Glutamatergic neuron (in vitro differentiated cells): Measurements from ENCODE around the gene THEM5. TPM values are rescaled to one million over a fixed set of nuclear protein-coding genes. Genes with fewer than 3 reads are reported as not detected.

ENCODE experiments used
- DNase-seq: peaks from one replicate; pipeline ENCODE4 v3.0.0; 2022
- H3K27ac Mint-ChIP-seq: one replicate; pipeline ENCODE4 v1.8.0; 2020; ENCODE audit warnings: mild to moderate bottlenecking, mixed read lengths, inconsistent platforms; ENCODE audit not compliant: unreplicated experiment
- H3K27me3 Mint-ChIP-seq: one replicate; pipeline ENCODE4 v1.8.0; 2020; ENCODE audit warnings: mild to moderate bottlenecking, moderate library complexity, mixed read lengths, inconsistent platforms; ENCODE audit not compliant: unreplicated experiment
- H3K36me3 Mint-ChIP-seq: one replicate; pipeline ENCODE4 v1.8.0; 2020; ENCODE audit warnings: mild to moderate bottlenecking, mixed read lengths, inconsistent platforms; ENCODE audit not compliant: unreplicated experiment
- H3K4me1 Mint-ChIP-seq: one replicate; pipeline ENCODE4 v1.8.0; 2020; ENCODE audit warnings: mild to moderate bottlenecking, low read depth, mixed read lengths, inconsistent platforms; ENCODE audit not compliant: unreplicated experiment
- H3K4me3 Mint-ChIP-seq: one replicate; pipeline ENCODE4 v1.8.0; 2020; ENCODE audit warnings: mild to moderate bottlenecking, mixed read lengths, inconsistent platforms; ENCODE audit not compliant: unreplicated experiment
- H3K9me3 Mint-ChIP-seq: one replicate; pipeline ENCODE4 v1.8.0; 2020; ENCODE audit warnings: mild to moderate bottlenecking, moderate library complexity, mixed read lengths, inconsistent platforms; ENCODE audit not compliant: unreplicated experiment
- total RNA-seq: library from RNA; stranded (reverse); fragmentation: NEBNext Ultra II Directional; extraction: Animal tissue kit (Norgen Biotek cat#: 25700); gene quantifications from one replicate; pipeline ENCODE4 v1.2.1, GENCODE V29; 2021; ENCODE audit not compliant: unreplicated experiment
- TF ChIP-seq, protein P1 (sequence below): fragments of 200-600 bp; sonication (generic); IDR thresholded peaks from one replicate; pipeline ENCODE4 v1.5.0; 2021; ENCODE audit not compliant: partially characterized antibody, unreplicated experiment

THEM5 gene
- total RNA-seq, 1 donor from 2014 or later, result not detected

DNA sequence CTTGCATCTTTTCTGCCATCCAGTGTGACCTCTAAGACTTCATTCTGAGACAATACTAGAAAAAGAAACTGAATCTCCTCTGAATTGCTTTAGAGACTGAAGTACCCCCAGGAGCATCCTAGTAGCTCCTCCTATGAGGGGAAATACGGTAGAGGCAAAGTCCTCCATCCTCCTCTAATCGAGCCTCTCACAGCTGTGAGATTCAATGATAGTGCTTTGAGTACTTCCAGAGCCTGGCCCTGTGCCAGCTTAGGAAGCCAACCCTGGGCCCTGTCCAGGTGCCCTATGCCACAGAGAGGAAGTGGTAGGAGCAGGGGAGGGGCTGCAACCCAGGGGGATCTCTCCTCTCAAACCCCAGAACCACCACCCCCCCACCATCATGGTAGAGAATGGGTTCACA lies 32.6 kb downstream of the THEM5 start:
- peaks cover 21% of the 10 kb centered on the region for H3K27me3 Mint-ChIP-seq
- H3K4me1 Mint-ChIP-seq, result no peaks in the 10 kb centered on the region
- no peak overlapping the region for H3K4me3 Mint-ChIP-seq
- no peaks in the 10 kb centered on the region for H3K36me3 Mint-ChIP-seq
- peaks cover 6% of the 10 kb centered on the region for H3K9me3 Mint-ChIP-seq
- TF ChIP-seq, protein P1, sequence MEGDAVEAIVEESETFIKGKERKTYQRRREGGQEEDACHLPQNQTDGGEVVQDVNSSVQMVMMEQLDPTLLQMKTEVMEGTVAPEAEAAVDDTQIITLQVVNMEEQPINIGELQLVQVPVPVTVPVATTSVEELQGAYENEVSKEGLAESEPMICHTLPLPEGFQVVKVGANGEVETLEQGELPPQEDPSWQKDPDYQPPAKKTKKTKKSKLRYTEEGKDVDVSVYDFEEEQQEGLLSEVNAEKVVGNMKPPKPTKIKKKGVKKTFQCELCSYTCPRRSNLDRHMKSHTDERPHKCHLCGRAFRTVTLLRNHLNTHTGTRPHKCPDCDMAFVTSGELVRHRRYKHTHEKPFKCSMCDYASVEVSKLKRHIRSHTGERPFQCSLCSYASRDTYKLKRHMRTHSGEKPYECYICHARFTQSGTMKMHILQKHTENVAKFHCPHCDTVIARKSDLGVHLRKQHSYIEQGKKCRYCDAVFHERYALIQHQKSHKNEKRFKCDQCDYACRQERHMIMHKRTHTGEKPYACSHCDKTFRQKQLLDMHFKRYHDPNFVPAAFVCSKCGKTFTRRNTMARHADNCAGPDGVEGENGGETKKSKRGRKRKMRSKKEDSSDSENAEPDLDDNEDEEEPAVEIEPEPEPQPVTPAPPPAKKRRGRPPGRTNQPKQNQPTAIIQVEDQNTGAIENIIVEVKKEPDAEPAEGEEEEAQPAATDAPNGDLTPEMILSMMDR, result no peak
- DNase-seq, result no peak
- no peak overlapping the region for H3K27ac Mint-ChIP-seq

DNA sequence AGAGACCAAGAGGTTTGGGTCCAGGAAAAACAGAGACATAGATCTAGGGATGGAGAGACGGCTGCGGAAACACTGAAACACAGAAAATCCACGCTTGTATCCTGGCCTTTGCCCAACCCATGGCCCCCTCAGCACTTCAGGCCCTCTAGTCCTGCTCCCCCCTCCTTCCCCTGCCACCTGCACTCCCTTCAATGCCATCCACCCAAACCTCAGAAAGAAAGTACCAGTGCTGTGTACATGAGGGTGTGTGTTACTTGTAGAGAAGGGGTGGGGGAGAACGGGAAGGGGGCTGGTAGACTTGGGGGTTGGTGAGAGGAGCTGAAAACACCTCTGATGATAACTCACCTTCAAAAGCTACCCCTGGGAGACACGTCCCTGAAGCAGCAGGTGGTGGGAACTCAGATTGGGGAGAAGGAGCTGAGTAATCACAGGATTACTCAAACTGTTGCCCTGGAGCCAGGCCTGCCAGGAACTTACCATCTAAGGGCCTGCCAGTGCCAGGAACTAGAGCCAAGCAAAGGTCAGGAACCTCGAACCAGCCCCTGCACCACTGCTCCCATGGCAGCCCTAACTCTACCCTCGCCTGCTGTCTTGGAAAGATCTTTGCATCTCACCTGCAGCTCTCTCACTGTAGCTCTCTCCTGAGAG lies 33.4 kb downstream of the THEM5 start:
- Mint-ChIP-seq H3K4me3 (no peak overlapping the region), H3K4me1 (no peaks in the 10 kb centered on the region), H3K9me3 (peaks cover 6% of the 10 kb centered on the region), H3K27me3 (peaks cover 18% of the 10 kb centered on the region), H3K27ac (no peak overlapping the region), H3K36me3 (no peaks in the 10 kb centered on the region)
- TF ChIP-seq, protein P1, result no peak
- DNase-seq, result no peak

DNA sequence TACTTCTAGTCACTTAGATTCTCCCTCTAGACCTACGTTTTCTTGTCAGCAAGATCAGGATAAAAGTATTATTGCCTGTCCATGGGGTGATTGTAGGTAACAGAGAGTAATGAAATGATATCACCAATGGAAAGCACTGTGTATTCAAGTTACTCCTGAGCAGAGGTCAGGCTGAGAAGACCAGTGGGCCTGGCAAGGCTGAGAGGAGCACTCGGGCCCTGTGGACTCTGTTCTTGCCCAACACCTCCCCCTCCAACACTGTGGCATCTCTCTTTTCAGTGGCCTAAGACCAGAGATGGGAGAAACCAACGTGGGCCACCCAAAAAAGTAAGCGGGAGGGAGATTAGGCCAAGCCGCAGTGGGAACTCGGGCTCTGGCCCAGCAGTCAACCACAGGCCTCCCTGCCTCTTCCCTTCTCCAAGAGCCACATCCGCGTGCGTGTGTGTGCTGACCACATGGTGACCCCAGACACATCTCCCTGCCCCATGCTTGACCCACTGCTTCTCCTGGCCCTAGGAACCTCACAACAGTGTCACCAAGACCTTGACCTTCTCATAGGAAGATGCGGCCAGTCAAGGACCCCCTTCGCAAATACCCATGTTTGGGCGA lies 34.2 kb downstream of the THEM5 start:
- no peaks in the 10 kb centered on the region for H3K36me3 Mint-ChIP-seq
- H3K4me3 Mint-ChIP-seq, result no peak overlapping the region
- H3K27me3 Mint-ChIP-seq, result peaks cover 14% of the 10 kb centered on the region
- peaks cover 6% of the 10 kb centered on the region for H3K9me3 Mint-ChIP-seq
- H3K27ac Mint-ChIP-seq, result no peak overlapping the region
- TF ChIP-seq, protein P1, result no peak
- H3K4me1 Mint-ChIP-seq, result no peaks in the 10 kb centered on the region
- no peak for DNase-seq

DNA sequence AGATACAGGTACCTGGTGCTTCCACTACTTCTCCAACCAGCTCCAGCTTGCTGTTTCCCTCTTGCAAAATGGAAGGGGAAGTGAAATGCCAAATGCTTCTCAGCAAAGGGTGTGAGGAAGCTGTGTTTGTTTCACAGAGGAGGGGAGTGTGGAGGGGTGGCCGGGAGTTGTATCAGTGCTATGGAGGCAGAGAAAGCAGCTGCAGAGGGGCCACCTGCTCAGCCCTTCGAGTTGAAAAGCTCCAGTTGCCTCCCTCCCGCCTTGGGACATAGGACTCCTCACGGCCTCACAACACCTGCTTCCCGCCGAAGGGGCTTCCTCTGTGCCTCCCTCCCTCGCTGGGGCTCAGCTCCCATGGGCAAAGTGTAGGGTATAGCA lies 36.2 kb downstream of the THEM5 start:
- Mint-ChIP-seq H3K27me3 (peaks cover 11% of the 10 kb centered on the region), H3K27ac (no peak overlapping the region), H3K36me3 (no peaks in the 10 kb centered on the region), H3K4me3 (no peak overlapping the region), H3K4me1 (no peaks in the 10 kb centered on the region), H3K9me3 (no peaks in the 10 kb centered on the region)
- no peak for DNase-seq
- TF ChIP-seq, protein P1, result no peak
